HG03439 (cell line): ENCODE results near the gene TSLP.

Source experiments
- ATAC-seq: cut with Tn5 transposase; IDR thresholded peaks from one replicate; pipeline ENCODE4 v1.9.1; 2021; ENCODE audit warnings: mild to moderate bottlenecking, moderate library complexity; ENCODE audit not compliant: unreplicated experiment

The TSLP gene

GRCh38 chr5:111071413-111071812 lies at the start of gene TSLP:
TSLP (plus strand) TSS chr5:111071713; CDS start chr5:111071891, 178 bp downstream.
- ATAC-seq, result no peak

GRCh38 chr5:111022301-111022700 lies 49.2 kb upstream of the TSLP start:
- ATAC-seq, result no peak

GRCh38 chr5:111028865-111029264 lies 42.6 kb upstream of the TSLP start:
- no peak for ATAC-seq

- ATAC-seq, result no peak
Observed at GRCh38 chr5:111043712-111044506, 27.6 kb upstream of the TSLP start.

GRCh38 chr5:111058064-111058463 lies 13.4 kb upstream of the TSLP start:
- no peak for ATAC-seq

GRCh38 chr5:111060169-111060568 lies 11.3 kb upstream of the TSLP start:
- no peak for ATAC-seq

- no peak for ATAC-seq
Observed at GRCh38 chr5:111061618-111062017, 9.9 kb upstream of the TSLP start.

- ATAC-seq, result no peak
Observed at GRCh38 chr5:111063709-111064322, 7.7 kb upstream of the TSLP start.

GRCh38 chr5:111066261-111066938 lies 5.1 kb upstream of the TSLP start:
- ATAC-seq, result no peak

GRCh38 chr5:111068213-111068612 lies 3.3 kb upstream of the TSLP start:
- ATAC-seq, result no peak

- no peak for ATAC-seq
Observed at GRCh38 chr5:111069839-111070238, 1.7 kb upstream of the TSLP start.

- no peak for ATAC-seq
Observed at GRCh38 chr5:111070272-111071134, 1.0 kb upstream of the TSLP start.

GRCh38 chr5:111072949-111073682 lies 1.6 kb downstream of the TSLP start:
- peak; percentile 97 for ATAC-seq

- no peak for ATAC-seq
Observed at GRCh38 chr5:111074244-111074643, 2.7 kb downstream of the TSLP start.

GRCh38 chr5:111075520-111075919 lies 4.0 kb downstream of the TSLP start:
- ATAC-seq, result no peak

GRCh38 chr5:111076091-111076490 lies 4.6 kb downstream of the TSLP start:
- ATAC-seq, result no peak

- ATAC-seq, result no peak
Observed at GRCh38 chr5:111077678-111078077, 6.2 kb downstream of the TSLP start.

- no peak for ATAC-seq
Observed at GRCh38 chr5:111079846-111080245, 8.3 kb downstream of the TSLP start.

- no peak for ATAC-seq
Observed at GRCh38 chr5:111083323-111083722, 11.8 kb downstream of the TSLP start.
